ENCODE data around the gene LRRD1. TPM values are rescaled to one million over a fixed set of nuclear protein-coding genes. Genes with fewer than 3 reads are reported as not detected.
A peak's percentile ranks its signal among the peaks of the same experiment; 100 is the strongest.

LRRD1 gene
- total and polyA plus RNA-seq, 2 of the 8 experiments (the other 6 are each of a cell fraction or from before 2014, with no cell fraction given) = not detected

GRCh38 chr7:92158660-92159575 lies 20.0 kb downstream of the LRRD1 start:
- Histone ChIP-seq H3K14ac (ENCODE audit: insufficient read length) (no peak overlapping the region), H3K27ac (ENCODE audit: low read depth, low read length) (no peak overlapping the region), H3K9ac (replicated peaks in 1 of 4; ENCODE audit: extremely low read depth in 1 of 4, low read depth in 3 of 4, low read length in 3 of 4) (no peak overlapping the region), H3K79me2 (ENCODE audit: control insufficient read depth in 1 of 2, insufficient read depth in 2 of 2, low read length in 2 of 2) (no peaks in the 10 kb centered on the region), H3K27me3 (replicated peaks in 1 of 4; ENCODE audit: control insufficient read depth in 3 of 4, extremely low read depth in 1 of 4, insufficient read depth in 3 of 4, low read length in 3 of 4) (no peaks in the 10 kb centered on the region), H3K23ac (ENCODE audit: insufficient read length) (no peak overlapping the region), H2AFZ (ENCODE audit: low read length) (no peak overlapping the region), H2BK120ac (replicated peaks; ENCODE audit: low read depth, low read length) (no peak overlapping the region), H4K8ac (ENCODE audit: extremely low read depth, insufficient read depth, low read length) (no peak overlapping the region), H3K4me3 (ENCODE audit: extremely low read depth in 1 of 4, insufficient read depth in 2 of 4, low read depth in 3 of 4, low read length in 4 of 4) (no peak overlapping the region), H2BK12ac (ENCODE audit: low read depth, low read length) (no peak overlapping the region), H2AK5ac (ENCODE audit: low read depth, low read length) (no peak overlapping the region), H3K23me2 (ENCODE audit: low read depth, low read length) (no peaks in the 10 kb centered on the region), H3K79me1 (ENCODE audit: low read depth, low read length) (no peaks in the 10 kb centered on the region), H2BK15ac (ENCODE audit: low read length) (no peak overlapping the region), H3K36me3 (ENCODE audit: control insufficient read depth in 2 of 4, insufficient read depth in 4 of 4, low read length in 3 of 4) (no peaks in the 10 kb centered on the region), H3K18ac (ENCODE audit: extremely low read depth, low read length) (no peak overlapping the region), H3K56ac (replicated peaks; ENCODE audit: insufficient read length, low read depth, low read length) (peak overlapping the region; percentile 59), H3K9me3 (ENCODE audit: insufficient read depth in 2 of 2, low read depth in 1 of 2, low read length in 1 of 2) (no peaks in the 10 kb centered on the region), H4K91ac (replicated peaks; ENCODE audit: insufficient read length, low read length) (no peak overlapping the region), H3K4me2 (ENCODE audit: insufficient read depth in 1 of 2, low read depth in 2 of 2, low read length in 2 of 2) (no peak overlapping the region), H2BK5ac (ENCODE audit: low read depth, low read length) (no peak overlapping the region), H2BK20ac (ENCODE audit: low read length) (no peak overlapping the region), H4K20me1 (replicated peaks in 1 of 2; ENCODE audit: control insufficient read depth in 1 of 2, insufficient read depth in 2 of 2, low read length in 2 of 2) (no peaks in the 10 kb centered on the region), H3K4ac (replicated peaks; ENCODE audit: insufficient read length, low read depth, low read length) (no peak overlapping the region), H3K4me1 (replicated peaks in 1 of 4; ENCODE audit: control insufficient read depth in 3 of 4, insufficient read depth in 4 of 4, low read length in 3 of 4) (no peaks in the 10 kb centered on the region), H4K5ac (ENCODE audit: insufficient read length, low read depth, low read length) (no peak overlapping the region)
- FAIRE-seq = no peak
- ChIA-PET POLR2A (ENCODE audit: partially characterized antibody) (no interaction called here), CTCF (ENCODE audit: partially characterized antibody) (interaction anchor here (0.5 to 1.5 kb wide), 5 partner anchors 19 to 857 kb away, joined by 3 to 4 read pairs (median 3); partner anchors contain the start of gene LRRD1)
- WGBS, 2 experiments (ENCODE audit: extremely low coverage in 1 of 2, insufficient coverage in 1 of 2, insufficient read length in 1 of 2, insufficient replicate concordance in 2 of 2, low coverage in 1 of 2, low lambda C conversion rate in 2 of 2, missing lambda C conversion rate in 1 of 2) = 79% methylated on average over 3 of the region's 3 CpGs; no CpG with 5 or more reads in 1 of the 2 experiments
- DNase-seq (ENCODE audit: low read depth in 1 of 2, low spot score in 2 of 2) = no peak
- TF ChIP-seq JUN (IDR thresholded peaks at IDR 0.05; ENCODE audit: low read depth, low read length) = no peak
- no peak for TF ChIP-seq KDM1A (IDR thresholded peaks at IDR 0.05; ENCODE audit: borderline replicate concordance, low read length)
- TF ChIP-seq SP2 (IDR thresholded peaks at IDR 0.05; ENCODE audit: low read length) = no peak
- no peak for TF ChIP-seq TEAD4 (IDR thresholded peaks at IDR 0.05; ENCODE audit: low read depth, low read length)
- TF ChIP-seq RBBP5 (IDR thresholded peaks at IDR 0.05; ENCODE audit: borderline replicate concordance, low read depth, low read length) = no peak
- no peak for TF ChIP-seq BCL11A (IDR thresholded peaks at IDR 0.05; ENCODE audit: low read depth in 2 of 2, low read length in 2 of 2)
- TF ChIP-seq BACH1 (IDR thresholded peaks at IDR 0.05; ENCODE audit: low read length) = no peak
- no peak for TF ChIP-seq POLR2A (IDR thresholded peaks at IDR 0.05; ENCODE audit: control extremely low read depth in 1 of 2, low read depth in 2 of 2, low read length in 2 of 2)
- no peak for TF ChIP-seq GTF2F1 (IDR thresholded peaks at IDR 0.05; ENCODE audit: borderline replicate concordance, low read depth, low read length)
- TF ChIP-seq CHD2 (IDR thresholded peaks at IDR 0.05; ENCODE audit: low read length) = no peak
- TF ChIP-seq KDM4A (IDR thresholded peaks at IDR 0.05; ENCODE audit: low read depth, low read length, severe bottlenecking) = no peak
- TF ChIP-seq, protein P1, sequence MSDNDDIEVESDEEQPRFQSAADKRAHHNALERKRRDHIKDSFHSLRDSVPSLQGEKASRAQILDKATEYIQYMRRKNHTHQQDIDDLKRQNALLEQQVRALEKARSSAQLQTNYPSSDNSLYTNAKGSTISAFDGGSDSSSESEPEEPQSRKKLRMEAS (IDR thresholded peaks at IDR 0.05) = no peak
- no peak for TF ChIP-seq SP1 (IDR thresholded peaks at IDR 0.05; ENCODE audit: low read depth, low read length)
- no peak for TF ChIP-seq POU5F1 (IDR thresholded peaks at IDR 0.05; ENCODE audit: low read depth, low read length)
